Measurements from ENCODE around the gene WNT5A.

Gene WNT5A

GRCh38 chr3:55476515-55476914 lies 10.6 kb downstream of the WNT5A start:
- DNase-seq (ENCODE audit: extremely low read depth, low read depth): no peak
- H3K4me3 ChIP-seq (replicated peaks; ENCODE audit: low read depth, low read length): peak overlapping the region; percentile 88
- TF ChIP-seq CTCF (IDR thresholded peaks at IDR 0.05; ENCODE audit: low read depth, low read length, missing control alignments): no peak

GRCh38 chr3:55474213-55474632 lies 12.9 kb downstream of the WNT5A start:
- TF ChIP-seq CTCF (IDR thresholded peaks at IDR 0.05; ENCODE audit: low read depth, low read length, missing control alignments): no peak
- no peak overlapping the region for H3K4me3 ChIP-seq (replicated peaks; ENCODE audit: low read depth, low read length)
- DNase-seq (ENCODE audit: extremely low read depth, low read depth): no peak

GRCh38 chr3:55473788-55474187 lies 13.3 kb downstream of the WNT5A start:
- DNase-seq (ENCODE audit: extremely low read depth, low read depth): no peak
- no peak overlapping the region for H3K4me3 ChIP-seq (replicated peaks; ENCODE audit: low read depth, low read length)
- TF ChIP-seq CTCF (IDR thresholded peaks at IDR 0.05; ENCODE audit: low read depth, low read length, missing control alignments): no peak

GRCh38 chr3:55471522-55472280 lies 15.4 kb downstream of the WNT5A start:
- no peak overlapping the region for H3K4me3 ChIP-seq (replicated peaks; ENCODE audit: low read depth, low read length)
- DNase-seq (ENCODE audit: extremely low read depth, low read depth): no peak
- no peak for TF ChIP-seq CTCF (IDR thresholded peaks at IDR 0.05; ENCODE audit: low read depth, low read length, missing control alignments)

GRCh38 chr3:55471084-55471483 lies 16.0 kb downstream of the WNT5A start:
- H3K4me3 ChIP-seq (replicated peaks; ENCODE audit: low read depth, low read length): no peak overlapping the region
- DNase-seq (ENCODE audit: extremely low read depth, low read depth): no peak
- TF ChIP-seq CTCF (IDR thresholded peaks at IDR 0.05; ENCODE audit: low read depth, low read length, missing control alignments): no peak

GRCh38 chr3:55469957-55470526 lies 17.1 kb downstream of the WNT5A start:
- H3K4me3 ChIP-seq (replicated peaks; ENCODE audit: low read depth, low read length): no peak overlapping the region
- TF ChIP-seq CTCF (IDR thresholded peaks at IDR 0.05; ENCODE audit: low read depth, low read length, missing control alignments): no peak
- no peak for DNase-seq (ENCODE audit: extremely low read depth, low read depth)
